ENCODE data around the gene CLTB. TPM values are rescaled to one million over a fixed set of nuclear protein-coding genes. Genes with fewer than 3 reads are reported as not detected.
A peak's percentile ranks its signal among the peaks of the same experiment; 100 is the strongest.

Gene CLTB
- total RNA-seq, 1 experiment from 2014 or later, result 58.6 TPM

DNA sequence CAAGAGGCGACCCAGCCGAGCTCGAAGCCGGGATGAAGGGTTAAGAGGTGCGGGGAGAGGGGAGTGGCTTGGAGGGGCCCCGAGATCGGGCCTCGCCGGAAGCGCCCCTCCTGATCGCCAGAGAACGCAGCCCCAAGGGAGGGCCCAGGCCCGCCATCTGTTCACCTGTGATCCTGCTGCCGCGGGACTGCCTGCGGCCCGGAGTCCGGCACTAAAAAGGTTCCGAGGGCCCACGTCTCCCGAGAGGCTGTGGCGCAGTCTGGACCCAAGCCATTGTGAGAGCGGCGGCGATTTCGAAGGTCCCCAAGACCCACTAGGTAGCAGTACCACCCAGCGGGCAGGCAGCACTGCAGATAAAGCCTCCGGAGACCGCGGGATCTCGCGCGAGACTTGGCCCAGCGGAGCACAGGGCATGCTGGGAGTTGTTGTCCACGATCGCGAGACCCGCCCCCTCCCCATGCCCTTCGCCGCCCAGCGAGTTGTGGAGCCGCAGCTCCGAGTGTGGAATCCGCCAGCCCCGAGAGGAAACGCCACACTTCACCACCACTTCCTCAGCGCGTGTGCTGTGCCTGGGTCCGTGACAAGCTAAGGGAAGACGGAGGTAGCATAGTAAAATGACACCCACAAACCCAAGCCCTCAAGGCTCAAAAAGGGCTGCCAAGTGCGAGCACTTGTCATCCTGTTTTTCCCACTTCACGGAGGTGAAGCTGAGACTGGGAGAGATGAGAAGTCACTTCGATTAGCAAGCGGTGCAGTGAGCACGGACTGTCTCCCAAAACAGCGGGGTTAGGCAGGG is 54.7 kb downstream of the CLTB start, which contains the start of gene KIAA1191:
Gene KIAA1191, minus strand, starts transcription at position 328 of the 796 bp plus-strand sequence. CDS start 2,256 bp downstream, outside the sequence.
- CTCF ChIA-PET, result interaction anchor here (1.1 to 1.7 kb wide), 2 partner anchors 42 to 210 kb away, joined by 3 read pairs; no protein-coding TSS in a partner anchor
- H3K27me3 ChIP-seq (ENCODE audit: insufficient read depth, low read length), result no peaks in the 10 kb centered on the region
- peaks cover 39% of the 10 kb centered on the region for H3K79me2 ChIP-seq (ENCODE audit: insufficient read depth, low read length)
- BruUV-seq (replicated peaks), result no TSS peak
- POLR2A ChIA-PET, result interaction anchor here (0.7 to 1.2 kb wide), 3 partner anchors 9 to 20 kb away, joined by 3 to 5 read pairs (median 3); no protein-coding TSS in a partner anchor
- RAD21 ChIA-PET (ENCODE audit: low non-redundant PET in 1 of 2, low total read pairs in 2 of 2, uncharacterized antibody in 2 of 2, unreplicated experiment in 2 of 2), result no interaction called here
- peak; percentile 97 for ATAC-seq
- H3K9ac ChIP-seq (ENCODE audit: low read length), result peak within 1 kb of the TSS; percentile 96
- H4K20me1 ChIP-seq (ENCODE audit: insufficient read depth), result 0 out of 2 replicates have a peak, but pooled peaks cover 5% of the 10 kb centered on the region
- H2AFZ ChIP-seq (ENCODE audit: low read depth, low read length, poor library complexity, severe bottlenecking), result peak within 1 kb of the TSS; percentile 80
- DNase-seq (ENCODE audit: low read depth, low spot score), result peak; percentile 77
- peak within 1 kb of the TSS; percentile 72 for H3K27ac ChIP-seq (ENCODE audit: low read depth, low read length)
- H3K4me1 ChIP-seq (ENCODE audit: control insufficient read depth in 1 of 2, insufficient read depth in 2 of 2, low read length in 2 of 2), result peaks cover 0 to 11% of the 10 kb centered on the region in 2 experiments; a peak in 2 of 4 replicates
- H3K36me3 ChIP-seq (ENCODE audit: control insufficient read depth in 1 of 2, insufficient read depth in 2 of 2, low read length in 2 of 2), result peaks cover 4 to 16% of the 10 kb centered on the region in 2 experiments; a peak in 2 of 4 replicates
- H3K4me3 ChIP-seq (replicated peaks in 1 of 2; ENCODE audit: low read depth in 1 of 2, low read length in 2 of 2), result peak within 1 kb of the TSS; percentile 97 to 100
- intact Hi-C loops (cut with micrococcal nuclease), result loop anchor here (1.0 kb wide), 1 partner anchor 27 kb away; the partner anchor contains the start of genes HIGD2A and NOP16
- no peaks in the 10 kb centered on the region for H3K9me3 ChIP-seq (ENCODE audit: control insufficient read depth in 1 of 2, insufficient read depth in 1 of 2, low read depth in 1 of 2, low read length in 2 of 2)
- no peaks in the 10 kb centered on the region for H3K9me2 ChIP-seq (ENCODE audit: insufficient read depth)
- peak within 1 kb of the TSS; percentile 98 for H3K4me2 ChIP-seq (ENCODE audit: low read length)
- peak; percentile 96 for TF ChIP-seq POLR2A (IDR thresholded peaks at IDR 0.05; ENCODE audit: borderline replicate concordance, extremely low read depth, insufficient read depth, insufficient read length)
- TF ChIP-seq, protein P1, sequence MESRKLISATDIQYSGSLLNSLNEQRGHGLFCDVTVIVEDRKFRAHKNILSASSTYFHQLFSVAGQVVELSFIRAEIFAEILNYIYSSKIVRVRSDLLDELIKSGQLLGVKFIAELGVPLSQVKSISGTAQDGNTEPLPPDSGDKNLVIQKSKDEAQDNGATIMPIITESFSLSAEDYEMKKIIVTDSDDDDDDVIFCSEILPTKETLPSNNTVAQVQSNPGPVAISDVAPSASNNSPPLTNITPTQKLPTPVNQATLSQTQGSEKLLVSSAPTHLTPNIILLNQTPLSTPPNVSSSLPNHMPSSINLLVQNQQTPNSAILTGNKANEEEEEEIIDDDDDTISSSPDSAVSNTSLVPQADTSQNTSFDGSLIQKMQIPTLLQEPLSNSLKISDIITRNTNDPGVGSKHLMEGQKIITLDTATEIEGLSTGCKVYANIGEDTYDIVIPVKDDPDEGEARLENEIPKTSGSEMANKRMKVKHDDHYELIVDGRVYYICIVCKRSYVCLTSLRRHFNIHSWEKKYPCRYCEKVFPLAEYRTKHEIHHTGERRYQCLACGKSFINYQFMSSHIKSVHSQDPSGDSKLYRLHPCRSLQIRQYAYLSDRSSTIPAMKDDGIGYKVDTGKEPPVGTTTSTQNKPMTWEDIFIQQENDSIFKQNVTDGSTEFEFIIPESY (IDR thresholded peaks at IDR 0.05; ENCODE audit: extremely low read depth, insufficient replicate concordance, low read length), result peak; percentile 98
- TF ChIP-seq, protein P2, sequence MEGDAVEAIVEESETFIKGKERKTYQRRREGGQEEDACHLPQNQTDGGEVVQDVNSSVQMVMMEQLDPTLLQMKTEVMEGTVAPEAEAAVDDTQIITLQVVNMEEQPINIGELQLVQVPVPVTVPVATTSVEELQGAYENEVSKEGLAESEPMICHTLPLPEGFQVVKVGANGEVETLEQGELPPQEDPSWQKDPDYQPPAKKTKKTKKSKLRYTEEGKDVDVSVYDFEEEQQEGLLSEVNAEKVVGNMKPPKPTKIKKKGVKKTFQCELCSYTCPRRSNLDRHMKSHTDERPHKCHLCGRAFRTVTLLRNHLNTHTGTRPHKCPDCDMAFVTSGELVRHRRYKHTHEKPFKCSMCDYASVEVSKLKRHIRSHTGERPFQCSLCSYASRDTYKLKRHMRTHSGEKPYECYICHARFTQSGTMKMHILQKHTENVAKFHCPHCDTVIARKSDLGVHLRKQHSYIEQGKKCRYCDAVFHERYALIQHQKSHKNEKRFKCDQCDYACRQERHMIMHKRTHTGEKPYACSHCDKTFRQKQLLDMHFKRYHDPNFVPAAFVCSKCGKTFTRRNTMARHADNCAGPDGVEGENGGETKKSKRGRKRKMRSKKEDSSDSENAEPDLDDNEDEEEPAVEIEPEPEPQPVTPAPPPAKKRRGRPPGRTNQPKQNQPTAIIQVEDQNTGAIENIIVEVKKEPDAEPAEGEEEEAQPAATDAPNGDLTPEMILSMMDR (IDR thresholded peaks at IDR 0.05 in 2 of 3, conservative IDR thresholded peaks at IDR 0.05 in 1 of 3; ENCODE audit: borderline replicate concordance in 1 of 3, insufficient read depth in 1 of 3, low read depth in 2 of 3, low read length in 2 of 3), result peak in 1 of 3 experiments; percentile 36; a peak in 1 of 6 replicates
- TF ChIP-seq YY1 (IDR thresholded peaks at IDR 0.05; ENCODE audit: extremely low read depth, insufficient replicate concordance, low read depth, low read length), result peak; percentile 71
- TF ChIP-seq, protein P3, sequence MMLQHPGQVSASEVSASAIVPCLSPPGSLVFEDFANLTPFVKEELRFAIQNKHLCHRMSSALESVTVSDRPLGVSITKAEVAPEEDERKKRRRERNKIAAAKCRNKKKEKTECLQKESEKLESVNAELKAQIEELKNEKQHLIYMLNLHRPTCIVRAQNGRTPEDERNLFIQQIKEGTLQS (IDR thresholded peaks at IDR 0.05), result no peak
- no peak for TF ChIP-seq JUND (IDR thresholded peaks at IDR 0.05)
- TF ChIP-seq TCF7L2 (IDR thresholded peaks at IDR 0.05; ENCODE audit: borderline replicate concordance, extremely low read depth, insufficient read depth, insufficient read length), result peak; percentile 23
- TF ChIP-seq SIN3A (IDR thresholded peaks at IDR 0.05; ENCODE audit: low read depth), result peak; percentile 77
- peak; percentile 92 for TF ChIP-seq ZFX (IDR thresholded peaks at IDR 0.05)
- no peak for TF ChIP-seq EZH2phosphoT487 (IDR thresholded peaks at IDR 0.05; ENCODE audit: borderline replicate concordance)
- no peak; the same call in 1 of the 2 replicates for TF ChIP-seq CBX3 (IDR thresholded peaks at IDR 0.05; ENCODE audit: low read depth)
- TF ChIP-seq, protein P4, sequence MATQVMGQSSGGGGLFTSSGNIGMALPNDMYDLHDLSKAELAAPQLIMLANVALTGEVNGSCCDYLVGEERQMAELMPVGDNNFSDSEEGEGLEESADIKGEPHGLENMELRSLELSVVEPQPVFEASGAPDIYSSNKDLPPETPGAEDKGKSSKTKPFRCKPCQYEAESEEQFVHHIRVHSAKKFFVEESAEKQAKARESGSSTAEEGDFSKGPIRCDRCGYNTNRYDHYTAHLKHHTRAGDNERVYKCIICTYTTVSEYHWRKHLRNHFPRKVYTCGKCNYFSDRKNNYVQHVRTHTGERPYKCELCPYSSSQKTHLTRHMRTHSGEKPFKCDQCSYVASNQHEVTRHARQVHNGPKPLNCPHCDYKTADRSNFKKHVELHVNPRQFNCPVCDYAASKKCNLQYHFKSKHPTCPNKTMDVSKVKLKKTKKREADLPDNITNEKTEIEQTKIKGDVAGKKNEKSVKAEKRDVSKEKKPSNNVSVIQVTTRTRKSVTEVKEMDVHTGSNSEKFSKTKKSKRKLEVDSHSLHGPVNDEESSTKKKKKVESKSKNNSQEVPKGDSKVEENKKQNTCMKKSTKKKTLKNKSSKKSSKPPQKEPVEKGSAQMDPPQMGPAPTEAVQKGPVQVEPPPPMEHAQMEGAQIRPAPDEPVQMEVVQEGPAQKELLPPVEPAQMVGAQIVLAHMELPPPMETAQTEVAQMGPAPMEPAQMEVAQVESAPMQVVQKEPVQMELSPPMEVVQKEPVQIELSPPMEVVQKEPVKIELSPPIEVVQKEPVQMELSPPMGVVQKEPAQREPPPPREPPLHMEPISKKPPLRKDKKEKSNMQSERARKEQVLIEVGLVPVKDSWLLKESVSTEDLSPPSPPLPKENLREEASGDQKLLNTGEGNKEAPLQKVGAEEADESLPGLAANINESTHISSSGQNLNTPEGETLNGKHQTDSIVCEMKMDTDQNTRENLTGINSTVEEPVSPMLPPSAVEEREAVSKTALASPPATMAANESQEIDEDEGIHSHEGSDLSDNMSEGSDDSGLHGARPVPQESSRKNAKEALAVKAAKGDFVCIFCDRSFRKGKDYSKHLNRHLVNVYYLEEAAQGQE (IDR thresholded peaks at IDR 0.05; ENCODE audit: low read depth), result no peak
- TF ChIP-seq FOSL1 (IDR thresholded peaks at IDR 0.05; ENCODE audit: low read depth), result no peak
- TF ChIP-seq SRF (IDR thresholded peaks at IDR 0.05; ENCODE audit: low read depth), result no peak
- no peak for TF ChIP-seq EGR1 (IDR thresholded peaks at IDR 0.05; ENCODE audit: low read depth)
- TF ChIP-seq ELF1 (IDR thresholded peaks at IDR 0.05; ENCODE audit: borderline replicate concordance, low read depth), result no peak
- TF ChIP-seq CEBPB (IDR thresholded peaks at IDR 0.05; ENCODE audit: low read depth), result no peak
- no peak for TF ChIP-seq EZH2 (IDR thresholded peaks at IDR 0.05)
- TF ChIP-seq RAD21 (IDR thresholded peaks at IDR 0.05; ENCODE audit: low read depth), result peak; percentile 49
